A549 (cell line): ENCODE measurements around the gene RASA3.

Source experiments
- CBX8 ChIP-seq: fragments of 200-600 bp; sonication (generic); IDR thresholded peaks from 2 replicates; pipeline ENCODE4 v1.6.1; 2016
- CTCF ChIP-seq: fragments of >200 bp; sonication (Bioruptor Twin); formaldehyde crosslinking; IDR thresholded peaks from 3 replicates; pipeline ENCODE4 v1.5.1; 2016
- GATA3 ChIP-seq: IDR thresholded peaks from 2 replicates; pipeline ENCODE4 v1.6.1; 2012; ENCODE audit warnings: borderline replicate concordance
- MAX ChIP-seq: IDR thresholded peaks from 2 replicates; pipeline ENCODE4 v1.6.1; 2012
- POLR2A ChIP-seq: IDR thresholded peaks from 2 replicates; pipeline ENCODE4 v1.6.1; 2012; ENCODE audit warnings: mild to moderate bottlenecking, low read length

- no peak for TF ChIP-seq GATA3
- TF ChIP-seq POLR2A: no peak
- no peak for TF ChIP-seq CBX8
- TF ChIP-seq CTCF: no peak
- TF ChIP-seq MAX: no peak
These were observed 25.9 kb downstream of the RASA3 start for GRCh38 chr13:114106526-114106925.
